GM06990 (cell line): ENCODE results near the gene RTEL1.

Source experiments
- DNase-seq: peaks from one replicate; pipeline ENCODE4 v3.0.0-alpha.2; 2011; ENCODE audit not compliant: insufficient read length; ENCODE audit errors: extremely low read depth
- H3K27me3 ChIP-seq: replicated peaks from 2 replicates; pipeline ENCODE4 v1.6.0; 2011; ENCODE audit warnings: low read length; ENCODE audit not compliant: control insufficient read depth, insufficient read depth
- H3K36me3 ChIP-seq: 2 replicates; pipeline ENCODE4 v1.5.1; 2011; ENCODE audit warnings: low read length; ENCODE audit not compliant: control insufficient read depth, insufficient read depth
- H3K4me3 ChIP-seq: replicated peaks from 2 replicates; pipeline ENCODE4 v1.5.1; 2011; ENCODE audit warnings: low read depth, mild to moderate bottlenecking, control low read depth, low read length
- CTCF ChIP-seq: IDR thresholded peaks from 2 replicates; pipeline ENCODE4 v1.5.1; 2011; ENCODE audit warnings: low read length, control low read depth, mild to moderate bottlenecking, inconsistent platforms; ENCODE audit not compliant: insufficient read depth, poor library complexity, severe bottlenecking

Gene RTEL1

GRCh38 chr20:63690898-63691710 lies 33.0 kb downstream of the RTEL1 start:
- TF ChIP-seq CTCF, result no peak
- DNase-seq, result no peak
- no peaks in the 10 kb centered on the region for H3K27me3 ChIP-seq
- H3K36me3 ChIP-seq, result peaks cover 5% of the 10 kb centered on the region
- no peak overlapping the region for H3K4me3 ChIP-seq

- no peak for TF ChIP-seq CTCF
- Histone ChIP-seq H3K36me3 (peaks cover 5% of the 10 kb centered on the region), H3K27me3 (no peaks in the 10 kb centered on the region), H3K4me3 (no peak overlapping the region)
- no peak for DNase-seq
Observed at GRCh38 chr20:63691711-63692435, 33.8 kb downstream of the RTEL1 start.

GRCh38 chr20:63692436-63693082 lies 34.4 kb downstream of the RTEL1 start:
- no peak for TF ChIP-seq CTCF
- Histone ChIP-seq H3K4me3 (no peak overlapping the region), H3K36me3 (peaks cover 5% of the 10 kb centered on the region), H3K27me3 (no peaks in the 10 kb centered on the region)
- no peak for DNase-seq

- no peaks in the 10 kb centered on the region for H3K27me3 ChIP-seq
- H3K4me3 ChIP-seq, result no peak overlapping the region
- TF ChIP-seq CTCF, result no peak
- peaks cover 5% of the 10 kb centered on the region for H3K36me3 ChIP-seq
- DNase-seq, result no peak
Observed at GRCh38 chr20:63693083-63693732, 35.1 kb downstream of the RTEL1 start.

GRCh38 chr20:63693733-63694583 lies 35.8 kb downstream of the RTEL1 start:
- no peak overlapping the region for H3K4me3 ChIP-seq
- peaks cover 5% of the 10 kb centered on the region for H3K36me3 ChIP-seq
- no peak for DNase-seq
- TF ChIP-seq CTCF, result no peak
- H3K27me3 ChIP-seq, result no peaks in the 10 kb centered on the region
